HG03520 (cell line): Measurements from ENCODE around the gene VMP1.

ENCODE experiments used
- ATAC-seq: cut with Tn5 transposase; IDR thresholded peaks from one replicate; pipeline ENCODE4 v1.9.1; 2021; ENCODE audit warnings: mild to moderate bottlenecking, moderate library complexity; ENCODE audit not compliant: unreplicated experiment

VMP1 gene

GRCh38 chr17:59707971-59708430, 547 bp downstream of the VMP1 start:
- ATAC-seq, result no peak

DNA sequence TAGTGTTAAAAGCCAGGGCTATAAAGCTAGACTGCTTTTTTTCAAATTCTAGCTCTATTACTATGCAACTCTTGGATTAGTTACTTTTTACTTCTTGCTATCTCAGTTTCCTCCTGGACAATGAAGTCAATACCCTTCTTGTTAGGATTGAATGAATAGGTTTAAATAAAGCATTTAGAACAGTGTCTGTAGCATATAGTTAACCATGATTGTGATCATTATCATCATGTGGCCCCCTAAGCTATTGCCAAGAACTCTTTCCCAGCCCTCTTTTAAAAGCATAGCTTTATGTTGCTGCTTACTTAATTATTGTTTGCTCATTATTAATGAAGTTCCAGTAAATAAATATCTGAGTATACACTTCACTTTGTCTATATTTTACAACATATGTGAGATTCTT, 4.5 kb downstream of the VMP1 start:
- no peak for ATAC-seq

DNA sequence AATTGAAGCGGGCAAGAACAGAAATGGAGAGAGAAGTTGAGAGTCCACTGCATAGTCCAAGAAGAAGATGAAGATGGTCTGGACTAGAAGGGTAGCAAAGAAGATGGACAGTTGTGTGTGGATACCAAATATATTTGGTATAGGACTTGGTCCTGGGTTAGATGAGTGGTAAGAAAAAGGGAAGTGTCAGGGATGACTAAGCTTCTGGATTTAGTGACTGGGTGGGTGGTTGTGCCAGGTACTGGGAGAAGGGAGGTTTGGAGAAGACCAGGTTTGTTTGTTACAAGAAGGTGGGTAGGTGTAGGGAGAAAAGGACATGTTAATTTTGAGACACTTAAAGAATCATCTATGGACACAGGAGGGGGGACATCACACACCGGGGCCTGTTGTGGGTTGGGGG, 5.4 kb downstream of the VMP1 start:
- no peak for ATAC-seq

DNA sequence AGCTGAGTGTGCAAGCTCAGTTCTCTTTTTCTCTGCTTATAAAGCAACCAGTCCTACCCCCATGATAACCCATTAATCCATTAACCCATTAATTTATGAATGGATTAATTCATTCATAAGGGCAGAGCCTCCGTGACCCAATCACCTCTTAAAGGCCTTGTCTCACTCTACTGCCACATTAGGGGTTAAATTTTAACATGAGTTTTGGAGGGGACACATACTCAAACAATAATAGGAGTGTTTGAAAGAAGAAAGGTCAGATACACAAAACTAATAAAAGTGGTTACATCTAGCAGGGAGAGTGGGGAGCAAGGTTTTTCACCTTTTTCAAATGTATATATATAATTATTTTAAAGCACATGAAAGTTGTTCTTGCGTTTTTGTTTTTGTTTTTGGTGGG, 6.8 kb downstream of the VMP1 start:
- ATAC-seq, result no peak

DNA sequence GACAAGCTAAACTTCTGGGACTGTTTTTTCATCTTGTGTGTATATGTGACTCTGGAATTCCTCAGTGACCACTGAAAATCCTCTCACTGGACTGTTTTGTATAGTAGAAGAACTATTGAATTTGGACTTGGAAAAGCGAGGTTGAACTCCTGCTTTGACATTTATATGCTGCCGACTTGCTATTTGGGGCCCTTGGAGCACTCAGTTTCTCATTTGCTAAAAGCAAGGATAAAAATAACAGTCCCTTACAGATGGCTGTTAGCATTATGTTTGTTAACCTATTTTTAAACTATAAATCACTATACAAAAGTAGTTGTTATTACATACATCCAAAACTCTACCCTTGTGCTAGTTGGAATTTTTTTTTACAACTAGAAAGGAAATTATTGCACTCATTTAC, 9.0 kb downstream of the VMP1 start:
- ATAC-seq, result no peak

DNA sequence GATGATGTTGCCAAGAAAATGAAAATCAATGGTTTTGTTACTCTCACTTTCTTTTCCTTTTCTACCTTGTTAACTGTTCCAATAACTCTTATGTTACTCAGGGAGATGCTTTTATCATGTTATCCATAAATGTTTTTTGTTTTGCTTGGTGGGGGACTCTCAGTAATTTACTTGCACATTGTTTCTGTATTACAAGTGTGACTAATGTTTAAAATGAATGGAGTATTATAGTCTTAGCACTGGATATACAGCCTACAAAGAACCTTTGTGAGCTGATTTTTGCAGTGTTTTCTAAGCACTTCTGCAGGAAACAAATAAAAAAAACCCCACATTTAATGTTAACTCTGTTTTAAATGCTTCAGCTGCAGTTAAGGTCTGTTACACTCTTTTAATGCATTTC, 12.1 kb downstream of the VMP1 start:
- no peak for ATAC-seq

DNA sequence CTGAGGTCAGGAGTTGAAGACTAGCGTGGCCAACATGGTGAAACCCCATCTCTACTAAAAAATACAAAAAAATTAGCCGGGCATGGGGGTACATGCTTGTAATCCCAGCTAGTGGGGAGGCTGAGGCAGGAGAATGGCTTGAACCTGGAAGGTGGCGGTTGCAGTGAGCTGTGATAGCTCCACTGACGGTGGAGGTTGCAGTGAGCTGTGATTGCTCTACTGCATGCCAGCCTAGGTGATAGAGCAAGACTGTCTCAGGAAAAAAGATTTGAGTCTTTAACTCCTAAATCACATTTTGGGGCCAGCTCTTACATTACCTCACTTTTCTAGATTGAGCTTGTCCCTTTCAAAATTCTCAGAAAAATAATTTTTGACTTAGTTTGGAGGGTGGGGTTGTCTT, 15.2 kb downstream of the VMP1 start:
- no peak for ATAC-seq

DNA sequence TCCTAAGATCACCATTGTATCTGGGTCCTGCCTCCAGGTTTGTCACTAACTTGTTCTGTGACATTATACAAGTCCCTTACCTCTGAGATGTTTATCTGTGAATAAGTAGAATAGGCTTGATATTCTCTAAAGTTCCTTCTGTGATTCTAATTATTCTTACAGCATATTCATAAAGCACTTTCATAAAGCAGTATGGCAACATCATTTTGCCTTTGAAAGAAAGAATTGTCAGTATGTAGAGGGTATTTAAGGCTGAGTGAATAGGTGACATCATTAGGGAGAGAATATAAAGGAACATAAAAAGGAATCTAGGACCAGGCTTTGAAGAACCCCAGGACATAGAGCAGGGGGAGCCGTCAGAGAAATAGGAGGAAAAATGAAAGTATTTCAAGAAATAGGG, 15.6 kb downstream of the VMP1 start:
- no peak for ATAC-seq

DNA sequence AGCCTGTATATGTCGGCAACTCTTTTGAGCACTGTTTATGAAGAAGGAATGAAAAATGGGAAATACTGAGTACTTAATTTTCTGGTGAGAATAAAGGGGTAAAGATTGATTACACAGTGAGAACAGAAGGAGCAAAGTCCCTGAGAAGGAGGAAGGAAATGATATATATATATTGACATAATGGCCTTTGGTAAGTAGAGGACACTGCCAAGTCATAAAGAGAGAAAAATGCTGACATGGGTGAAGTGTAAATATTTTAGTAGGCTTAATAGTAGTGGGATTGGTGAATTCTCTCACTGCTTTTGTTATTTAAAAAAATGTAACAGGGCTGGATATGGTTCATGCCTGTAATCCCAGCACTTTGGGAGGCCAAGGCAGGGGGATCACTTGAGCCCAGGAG, 16.2 kb downstream of the VMP1 start:
- ATAC-seq, result no peak

DNA sequence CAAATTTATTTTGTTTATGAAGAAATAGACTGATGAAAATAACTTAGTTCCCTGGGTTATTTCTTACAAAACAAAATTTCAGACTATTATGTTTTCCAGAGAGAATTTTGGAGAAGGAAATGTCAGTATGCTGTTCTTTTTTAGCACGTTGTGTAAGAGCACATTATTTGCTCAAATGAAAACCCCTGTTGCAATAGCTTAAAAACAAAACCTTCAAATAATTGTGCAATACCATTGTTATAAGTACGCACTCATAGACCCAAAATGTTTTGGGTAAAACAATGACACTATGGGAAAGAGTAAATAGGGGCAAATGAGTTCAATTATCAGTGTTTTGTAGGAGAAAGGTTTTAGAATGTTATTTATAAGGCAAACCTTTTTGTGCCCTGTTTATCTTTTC, 18.2 kb downstream of the VMP1 start:
- ATAC-seq, result no peak

DNA sequence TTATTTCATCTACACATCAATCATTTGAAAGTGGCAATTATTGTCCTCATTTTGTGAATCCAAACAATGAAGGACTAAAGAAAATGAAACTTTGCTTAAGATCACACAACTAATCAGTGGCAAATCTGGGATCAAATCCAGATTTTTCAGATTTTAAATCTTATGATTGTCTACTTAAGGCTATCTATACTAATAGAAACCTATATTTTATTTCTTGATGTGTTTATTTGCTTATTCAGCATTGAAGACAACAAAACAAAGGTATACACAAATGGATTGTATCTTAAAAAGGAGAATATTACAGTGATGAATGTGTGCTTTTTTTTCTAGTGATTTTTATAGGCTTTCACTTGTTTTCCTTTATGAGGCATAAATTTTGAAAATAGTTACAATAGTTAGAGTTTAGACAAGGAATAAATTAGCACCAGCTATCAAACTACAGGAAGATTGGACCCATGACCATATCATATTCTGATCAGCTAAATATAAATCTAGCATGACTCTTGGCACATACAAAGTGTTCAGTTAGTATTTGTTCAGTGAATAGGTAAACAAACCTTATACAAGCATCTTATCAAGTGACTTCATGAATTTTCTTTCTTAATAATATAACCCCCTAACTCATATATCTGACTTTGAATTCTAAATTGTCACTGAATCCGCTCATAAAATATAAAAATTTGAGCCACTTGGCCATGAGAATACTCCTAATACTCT, 20.5 kb downstream of the VMP1 start:
- no peak for ATAC-seq

DNA sequence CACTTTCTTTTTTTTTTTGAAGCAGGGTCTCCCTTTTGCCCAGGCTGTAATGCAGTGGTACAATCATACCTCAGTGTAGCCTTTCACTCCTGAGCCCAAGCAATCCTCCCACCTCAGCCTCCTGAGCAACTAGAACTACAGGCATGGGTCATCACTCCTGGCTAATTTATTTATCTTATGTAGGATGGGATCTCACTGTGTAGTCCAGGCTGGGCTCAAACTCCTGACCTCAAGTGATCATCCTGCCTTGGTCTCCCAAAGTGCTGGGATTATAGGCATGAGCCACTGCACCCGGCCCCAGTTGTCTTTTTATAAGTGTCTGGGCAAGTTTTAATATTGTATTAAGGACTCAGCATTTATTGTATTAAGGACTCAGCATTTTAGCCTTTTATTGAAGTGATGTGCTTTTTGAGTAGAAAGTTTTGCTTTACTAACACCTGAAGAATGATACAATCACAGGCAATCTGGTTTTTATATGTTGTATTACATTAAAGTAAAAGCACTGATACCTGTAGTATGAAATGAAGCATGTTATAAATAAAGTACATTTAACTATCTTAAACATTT, 22.9 kb downstream of the VMP1 start:
- no peak for ATAC-seq

GRCh38 chr17:59733697-59734096, 26.2 kb downstream of the VMP1 start:
- no peak for ATAC-seq

GRCh38 chr17:59734226-59734625, 26.8 kb downstream of the VMP1 start:
- ATAC-seq, result no peak

GRCh38 chr17:59737324-59737723, 29.9 kb downstream of the VMP1 start:
- ATAC-seq, result no peak

DNA sequence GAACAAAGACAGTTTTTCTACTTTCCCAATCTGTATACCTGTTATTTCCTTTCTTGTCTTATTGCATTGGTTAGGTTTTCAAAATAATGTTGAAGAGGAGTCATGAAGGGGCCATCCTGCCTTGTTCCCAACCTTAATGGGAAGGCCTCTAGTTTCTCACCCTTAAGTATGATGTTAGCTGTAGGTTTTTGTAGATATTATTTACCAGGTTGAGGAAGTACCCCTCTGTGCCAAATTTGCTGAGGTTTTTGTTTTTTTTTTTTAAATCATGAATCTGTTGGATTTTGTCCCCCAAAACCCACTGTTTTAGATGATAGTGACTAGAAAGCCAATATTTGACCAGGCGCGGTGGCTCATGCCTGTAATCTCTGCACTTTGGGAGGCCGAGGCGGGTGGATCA, 36.4 kb downstream of the VMP1 start:
- ATAC-seq, result no peak

DNA sequence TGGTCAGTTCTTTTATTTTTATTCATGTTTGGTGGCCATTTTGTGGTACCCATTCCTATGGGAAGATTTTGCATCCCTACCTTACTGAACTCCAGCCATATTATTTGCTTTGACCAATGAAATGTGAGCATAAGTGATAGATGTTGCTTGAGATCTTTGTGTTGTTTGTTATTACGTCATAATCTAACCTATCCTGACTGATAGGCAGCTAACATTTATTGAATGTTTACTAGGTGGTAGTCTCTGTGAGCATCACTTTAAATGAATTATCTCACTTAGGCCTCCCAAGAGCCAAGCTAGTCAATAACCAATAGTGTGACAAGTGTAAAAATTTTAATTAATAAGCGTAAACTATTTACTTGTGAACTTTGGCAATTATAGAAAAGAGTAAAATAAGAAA, 37.6 kb downstream of the VMP1 start:
- ATAC-seq, result no peak

- no peak for ATAC-seq
Observed at GRCh38 chr17:59746849-59747445, 39.5 kb downstream of the VMP1 start.

DNA sequence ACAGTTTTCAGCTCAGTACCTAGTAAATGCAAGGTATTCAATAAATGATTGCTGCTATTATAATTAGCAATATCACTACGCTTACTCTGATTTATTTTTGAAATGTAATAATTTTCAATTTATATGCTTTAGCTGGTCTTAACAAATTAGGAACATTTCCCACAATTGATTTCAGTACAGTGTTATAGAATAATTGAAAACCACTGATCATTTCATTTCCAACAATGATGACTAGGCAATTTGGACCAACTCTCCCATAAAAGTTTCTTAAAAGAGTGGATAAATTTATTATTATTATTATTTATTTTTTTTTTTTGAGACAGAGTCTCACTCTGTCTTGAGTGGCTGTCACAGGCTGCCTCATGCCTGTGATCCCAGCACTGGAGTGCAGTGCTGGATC, 41.1 kb downstream of the VMP1 start:
- ATAC-seq, result no peak

DNA sequence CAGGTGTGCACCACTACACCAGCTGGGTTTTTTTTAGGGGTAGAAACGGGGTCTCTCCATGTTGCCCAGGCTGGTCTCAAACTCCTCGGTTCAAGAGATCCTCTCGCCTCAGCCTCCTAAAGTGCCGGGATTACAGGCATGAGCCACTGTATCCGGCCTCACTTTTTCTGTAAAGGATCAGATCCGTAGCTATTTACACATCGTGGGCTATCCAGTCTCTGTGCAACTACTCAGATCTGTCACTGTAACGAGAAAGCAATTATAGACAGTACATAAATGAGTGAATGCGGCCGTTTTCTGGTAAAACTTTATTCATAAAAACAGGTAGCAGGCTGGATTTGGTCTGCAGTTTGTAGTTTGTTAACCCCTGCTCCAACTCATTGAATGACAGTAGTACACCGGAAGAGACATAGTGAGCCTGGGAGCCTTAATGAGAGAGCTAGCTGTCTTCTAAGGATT, 44.5 kb downstream of the VMP1 start:
- no peak for ATAC-seq

DNA sequence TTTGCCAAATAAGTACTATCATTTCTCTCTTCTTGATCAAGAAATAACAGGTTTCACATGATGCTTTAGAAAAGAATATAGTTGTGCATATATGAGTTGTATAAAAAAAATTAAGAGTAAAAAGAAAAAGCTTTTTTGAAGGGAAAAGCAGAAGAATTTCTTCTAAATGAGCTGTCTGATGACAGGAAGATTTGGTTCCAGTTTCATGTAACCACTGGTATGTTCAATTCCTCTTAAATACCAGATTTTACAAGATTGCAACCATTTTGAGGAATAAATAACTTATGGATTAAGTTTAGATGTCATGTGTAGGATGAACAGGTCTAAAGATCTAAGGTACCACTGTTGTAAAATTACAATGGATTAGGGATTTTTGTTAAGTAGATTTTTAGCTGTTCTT, 45.0 kb downstream of the VMP1 start:
- no peak for ATAC-seq

GRCh38 chr17:59752922-59753321, 45.5 kb downstream of the VMP1 start:
- ATAC-seq, result no peak
